ENCODE results near the gene EPHX1. TPM values are rescaled to one million over a fixed set of nuclear protein-coding genes. Genes with fewer than 3 reads are reported as not detected.
"Not testable (repeated sequence)": the region's sequence is repeated elsewhere in the genome, so short reads cannot be mapped to it uniquely, and the experiment has no call there.

Gene EPHX1
- total and polyA plus RNA-seq, 4 donors = 93.8 to 1,448 (median 204) TPM

DNA sequence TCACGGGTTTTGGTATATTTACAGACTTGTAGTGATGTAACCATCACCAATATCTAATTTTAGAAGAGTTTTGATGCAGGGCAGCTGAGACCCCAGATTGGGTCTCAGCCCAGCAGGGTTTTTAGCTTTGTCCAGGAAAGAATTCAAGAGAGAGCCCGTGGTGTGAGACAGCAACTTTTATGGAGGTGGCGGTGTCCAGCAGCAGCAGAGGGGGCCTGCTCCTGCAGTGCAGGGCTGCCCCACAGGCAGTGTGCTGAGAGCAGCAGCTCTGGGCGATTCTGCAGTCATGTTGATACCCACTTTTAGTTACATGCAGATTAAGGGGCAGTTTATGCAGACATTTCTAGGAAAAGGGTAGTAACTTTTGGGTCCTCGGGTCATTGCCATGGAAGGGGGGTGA, 1.8 kb upstream of the EPHX1 start:
- TF ChIP-seq, protein P1, sequence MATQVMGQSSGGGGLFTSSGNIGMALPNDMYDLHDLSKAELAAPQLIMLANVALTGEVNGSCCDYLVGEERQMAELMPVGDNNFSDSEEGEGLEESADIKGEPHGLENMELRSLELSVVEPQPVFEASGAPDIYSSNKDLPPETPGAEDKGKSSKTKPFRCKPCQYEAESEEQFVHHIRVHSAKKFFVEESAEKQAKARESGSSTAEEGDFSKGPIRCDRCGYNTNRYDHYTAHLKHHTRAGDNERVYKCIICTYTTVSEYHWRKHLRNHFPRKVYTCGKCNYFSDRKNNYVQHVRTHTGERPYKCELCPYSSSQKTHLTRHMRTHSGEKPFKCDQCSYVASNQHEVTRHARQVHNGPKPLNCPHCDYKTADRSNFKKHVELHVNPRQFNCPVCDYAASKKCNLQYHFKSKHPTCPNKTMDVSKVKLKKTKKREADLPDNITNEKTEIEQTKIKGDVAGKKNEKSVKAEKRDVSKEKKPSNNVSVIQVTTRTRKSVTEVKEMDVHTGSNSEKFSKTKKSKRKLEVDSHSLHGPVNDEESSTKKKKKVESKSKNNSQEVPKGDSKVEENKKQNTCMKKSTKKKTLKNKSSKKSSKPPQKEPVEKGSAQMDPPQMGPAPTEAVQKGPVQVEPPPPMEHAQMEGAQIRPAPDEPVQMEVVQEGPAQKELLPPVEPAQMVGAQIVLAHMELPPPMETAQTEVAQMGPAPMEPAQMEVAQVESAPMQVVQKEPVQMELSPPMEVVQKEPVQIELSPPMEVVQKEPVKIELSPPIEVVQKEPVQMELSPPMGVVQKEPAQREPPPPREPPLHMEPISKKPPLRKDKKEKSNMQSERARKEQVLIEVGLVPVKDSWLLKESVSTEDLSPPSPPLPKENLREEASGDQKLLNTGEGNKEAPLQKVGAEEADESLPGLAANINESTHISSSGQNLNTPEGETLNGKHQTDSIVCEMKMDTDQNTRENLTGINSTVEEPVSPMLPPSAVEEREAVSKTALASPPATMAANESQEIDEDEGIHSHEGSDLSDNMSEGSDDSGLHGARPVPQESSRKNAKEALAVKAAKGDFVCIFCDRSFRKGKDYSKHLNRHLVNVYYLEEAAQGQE (IDR thresholded peaks at IDR 0.05) = no peak
- no peak for TF ChIP-seq ATF3 (IDR thresholded peaks at IDR 0.05)
- no peak for TF ChIP-seq FOXA2 (IDR thresholded peaks at IDR 0.05)
- no peak for TF ChIP-seq ZBTB33 (IDR thresholded peaks at IDR 0.05)
- TF ChIP-seq FOXA1 (IDR thresholded peaks at IDR 0.05) = no peak
- no peak overlapping the region for H3K9ac ChIP-seq (ENCODE audit: low read depth in 1 of 2, low read length in 2 of 2)
- DNase-seq (ENCODE audit: low spot score) = no peak
- no peaks in the 10 kb centered on the region for H3K27me3 ChIP-seq (ENCODE audit: control insufficient read depth in 4 of 4, insufficient read depth in 4 of 4, low read length in 3 of 4)
- H3K36me3 ChIP-seq (ENCODE audit: control insufficient read depth in 4 of 4, insufficient read depth in 3 of 4, low read depth in 1 of 4, low read length in 3 of 4) = no peaks in the 10 kb centered on the region
- WGBS = 90% methylated on average over 5 of the region's 5 CpGs
- H3K4me1 ChIP-seq (ENCODE audit: control insufficient read depth in 4 of 4, insufficient read depth in 4 of 4, low read length in 3 of 4) = peaks cover 9 to 21% (median 19%) of the 10 kb centered on the region in 4 donors
- H3K9me3 ChIP-seq (ENCODE audit: control insufficient read depth in 4 of 4, low read length in 3 of 4) = no peaks in the 10 kb centered on the region
- H3K4me3 ChIP-seq (ENCODE audit: low read depth in 1 of 3, low read length in 3 of 3) = no peak overlapping the region
- H3K27ac ChIP-seq (ENCODE audit: low read depth in 1 of 2, low read length in 2 of 2) = no peak overlapping the region

- peaks cover 20 to 45% (median 40%) of the 10 kb centered on the region in 4 donors for H3K4me1 ChIP-seq (ENCODE audit: control insufficient read depth in 4 of 4, insufficient read depth in 4 of 4, low read length in 3 of 4)
- peak overlapping the region; percentile 75 to 93 for H3K27ac ChIP-seq (ENCODE audit: low read depth in 1 of 2, low read length in 2 of 2)
- H3K27me3 ChIP-seq (ENCODE audit: control insufficient read depth in 4 of 4, insufficient read depth in 4 of 4, low read length in 3 of 4); H3K36me3 ChIP-seq (ENCODE audit: control insufficient read depth in 4 of 4, insufficient read depth in 3 of 4, low read depth in 1 of 4, low read length in 3 of 4); DNase-seq (ENCODE audit: low spot score); H3K9me3 ChIP-seq (ENCODE audit: control insufficient read depth in 4 of 4, low read length in 3 of 4): not testable (repeated sequence)
- WGBS = 8% methylated on average over 29 of the region's 29 CpGs
- TF ChIP-seq RXRA (IDR thresholded peaks at IDR 0.05) = peak in 1 of 2 donors; percentile 24
- H3K4me3 ChIP-seq (ENCODE audit: low read depth in 1 of 3, low read length in 3 of 3) = peak overlapping the region; percentile 63 to 95 (median 75)
- H3K9ac ChIP-seq (ENCODE audit: low read depth in 1 of 2, low read length in 2 of 2) = peak overlapping the region; percentile 45 to 72
These were observed 935 bp downstream of the EPHX1 start for GRCh38 chr1:225810579-225811538.

- peaks cover 26 to 54% (median 50%) of the 10 kb centered on the region in 4 donors for H3K4me1 ChIP-seq (ENCODE audit: control insufficient read depth in 4 of 4, insufficient read depth in 4 of 4, low read length in 3 of 4)
- WGBS = 26% methylated on average over 10 of the region's 10 CpGs
- DNase-seq (ENCODE audit: low spot score) = no peak
- peak overlapping the region; percentile 63 to 95 (median 67) for H3K4me3 ChIP-seq (ENCODE audit: low read depth in 1 of 3, low read length in 3 of 3)
- peak overlapping the region; percentile 75 to 93 for H3K27ac ChIP-seq (ENCODE audit: low read depth in 1 of 2, low read length in 2 of 2)
- no peaks in the 10 kb centered on the region for H3K36me3 ChIP-seq (ENCODE audit: control insufficient read depth in 4 of 4, insufficient read depth in 3 of 4, low read depth in 1 of 4, low read length in 3 of 4)
- no peaks in the 10 kb centered on the region for H3K27me3 ChIP-seq (ENCODE audit: control insufficient read depth in 4 of 4, insufficient read depth in 4 of 4, low read length in 3 of 4)
- TF ChIP-seq ATF3 (IDR thresholded peaks at IDR 0.05) (no peak), YY1 (IDR thresholded peaks at IDR 0.05) (no peak), CTCF (IDR thresholded peaks at IDR 0.05; ENCODE audit: low read depth, low read length, missing input control) (peak; percentile 23), RXRA (IDR thresholded peaks at IDR 0.05) (peak; percentile 5 to 72), SP1 (IDR thresholded peaks at IDR 0.05) (no peak), RAD21 (IDR thresholded peaks at IDR 0.05) (peak; percentile 55 to 56), EGR1 (IDR thresholded peaks at IDR 0.05; ENCODE audit: low read depth in 2 of 2) (no peak), HNF4A (conservative IDR thresholded peaks at IDR 0.05) (peak; percentile 65 to 74), FOXA2 (IDR thresholded peaks at IDR 0.05) (no peak)
- H3K9me3 ChIP-seq (ENCODE audit: control insufficient read depth in 4 of 4, low read length in 3 of 4) = no peaks in the 10 kb centered on the region
- peak overlapping the region; percentile 43 to 72 for H3K9ac ChIP-seq (ENCODE audit: low read depth in 1 of 2, low read length in 2 of 2)
These were observed 1.9 kb downstream of the EPHX1 start for GRCh38 chr1:225811622-225812487.

All from liver (tissue), 9 donors.